Measurements from ENCODE around the gene HAVCR1.

DNA sequence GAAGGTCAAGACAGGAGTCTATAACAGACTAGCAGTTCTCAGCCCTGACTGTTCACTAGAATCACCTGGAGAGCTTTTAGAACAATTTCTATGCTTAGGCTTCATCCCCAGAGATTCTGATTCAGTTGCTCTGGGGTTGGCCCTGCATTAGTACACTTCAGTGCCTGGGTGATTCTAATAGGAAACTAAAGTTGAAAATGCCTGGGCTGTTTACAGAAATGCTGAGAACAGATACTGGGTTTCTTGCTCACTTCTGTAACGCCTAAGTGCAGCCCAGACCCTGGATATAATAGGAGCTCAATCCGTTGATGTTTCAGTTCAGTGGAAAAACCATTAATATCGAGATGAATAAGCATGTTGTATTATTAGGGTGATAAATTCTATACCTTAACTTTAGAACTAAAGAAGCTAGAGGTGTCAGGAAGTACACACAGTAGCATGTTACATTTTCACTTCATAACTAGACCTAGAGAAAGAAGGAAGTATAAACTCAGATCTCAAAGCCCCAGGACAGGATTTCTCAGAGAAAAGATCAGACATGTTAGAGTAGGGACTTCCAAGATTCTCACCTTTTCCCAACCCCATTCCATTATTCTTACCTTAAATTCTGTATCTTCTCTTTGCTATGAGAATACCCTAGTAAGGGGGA is 29.6 kb upstream of the HAVCR1 start:
- no peak for TF ChIP-seq REST (tag by site-specific recombination; IDR thresholded peaks at IDR 0.05)
- TF ChIP-seq CTCF (tag by site-specific recombination; IDR thresholded peaks at IDR 0.05), result no peak
- no peak for TF ChIP-seq ZNF670 (tag by site-specific recombination; IDR thresholded peaks at IDR 0.05; ENCODE audit: low read depth)
- TF ChIP-seq BCL11A (tag by site-specific recombination; IDR thresholded peaks at IDR 0.05; ENCODE audit: low read depth), result no peak
- no peak for TF ChIP-seq PBX3 (CRISPR knock-in tag; IDR thresholded peaks at IDR 0.05)
